ENCODE data around the gene ZBTB49.

DNA sequence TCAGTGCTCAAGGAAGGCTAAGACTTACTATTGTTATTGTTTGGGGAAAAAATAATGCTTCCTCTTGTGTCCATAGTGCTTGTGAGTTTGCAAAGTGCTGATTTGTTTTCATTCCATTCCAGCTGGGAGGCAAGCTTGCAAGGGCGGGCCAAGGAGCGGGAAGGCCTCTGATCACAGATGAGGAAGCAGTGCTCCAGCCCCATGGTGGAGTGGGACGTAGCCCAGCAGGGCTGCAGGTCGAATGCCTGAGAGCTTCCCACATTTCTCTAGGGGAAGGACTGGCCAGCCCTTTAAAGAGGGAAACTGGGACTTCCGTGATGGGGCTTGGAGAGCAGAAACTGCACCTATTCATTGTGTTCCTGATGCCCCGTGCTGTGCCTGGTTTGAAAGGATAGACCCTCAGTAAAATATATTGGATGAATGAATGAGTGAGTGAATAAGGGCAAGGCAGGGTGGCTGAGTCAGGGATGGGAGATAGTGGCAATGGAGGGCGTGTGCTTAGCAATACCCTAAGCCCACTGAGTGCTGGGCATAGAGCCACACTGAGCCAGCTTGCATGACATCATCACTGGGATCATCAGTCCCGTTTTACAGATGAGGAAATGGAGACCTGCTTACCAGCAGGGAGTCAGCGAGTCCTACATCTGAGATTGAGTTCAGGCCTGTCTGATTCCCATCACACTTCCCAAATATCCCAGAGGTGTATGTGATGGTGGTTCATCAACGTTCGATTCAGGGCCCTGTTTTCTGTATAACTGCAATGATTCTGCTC lies 78.9 kb downstream of the ZBTB49 start:
- TF ChIP-seq CTCF (IDR thresholded peaks at IDR 0.05) = no peak
- no peak for TF ChIP-seq EZH2 (IDR thresholded peaks at IDR 0.05; ENCODE audit: borderline replicate concordance, insufficient read depth, low read depth, low read length, poor library complexity, severe bottlenecking)
